Measurements from ENCODE around the gene NFATC1.

The NFATC1 gene

GRCh38 chr18:79488311-79489050 is 92.8 kb downstream of the NFATC1 start:
- DNase-seq (ENCODE audit: low read depth, low spot score) = no peak
- Histone ChIP-seq H3K4me3 (ENCODE audit: insufficient read length, low read depth) (no peak overlapping the region), H3K36me3 (ENCODE audit: insufficient read depth, insufficient read length, low read length) (peaks cover 23% of the 10 kb centered on the region), H3K9ac (ENCODE audit: insufficient read length, low read depth) (peak overlapping the region; percentile 32), H3K27me3 (ENCODE audit: insufficient read depth, insufficient read length) (no peaks in the 10 kb centered on the region), H3K9me3 (ENCODE audit: insufficient read depth, low read length) (no peaks in the 10 kb centered on the region), H3K4me1 (ENCODE audit: insufficient read depth, insufficient read length) (peaks cover 17% of the 10 kb centered on the region)
- TF ChIP-seq YY1 (IDR thresholded peaks at IDR 0.05; ENCODE audit: insufficient read depth, insufficient read length) (no peak), ZNF274 (IDR thresholded peaks at IDR 0.05; ENCODE audit: low read depth, low read length) (no peak), SUZ12 (IDR thresholded peaks at IDR 0.05; ENCODE audit: extremely low read depth, insufficient read depth, insufficient read length) (no peak)

- peaks cover 10% of the 10 kb centered on the region for H3K4me1 ChIP-seq (ENCODE audit: insufficient read depth, insufficient read length)
Measured at GRCh38 chr18:79489051-79489898, 93.5 kb downstream of the NFATC1 start.

GRCh38 chr18:79489899-79490625 is 94.3 kb downstream of the NFATC1 start:
- H3K36me3 ChIP-seq (ENCODE audit: insufficient read depth, insufficient read length, low read length) = peaks cover 26% of the 10 kb centered on the region
- H3K4me1 ChIP-seq (ENCODE audit: insufficient read depth, insufficient read length) = peaks cover 2% of the 10 kb centered on the region
- TF ChIP-seq YY1 (IDR thresholded peaks at IDR 0.05; ENCODE audit: insufficient read depth, insufficient read length) (no peak), ZNF274 (IDR thresholded peaks at IDR 0.05; ENCODE audit: low read depth, low read length) (no peak), SUZ12 (IDR thresholded peaks at IDR 0.05; ENCODE audit: extremely low read depth, insufficient read depth, insufficient read length) (no peak)
- H3K9ac ChIP-seq (ENCODE audit: insufficient read length, low read depth) = no peak overlapping the region
- no peak overlapping the region for H3K4me3 ChIP-seq (ENCODE audit: insufficient read length, low read depth)
- no peak for DNase-seq (ENCODE audit: low read depth, low spot score)
- H3K9me3 ChIP-seq (ENCODE audit: insufficient read depth, low read length) = no peaks in the 10 kb centered on the region
- no peaks in the 10 kb centered on the region for H3K27me3 ChIP-seq (ENCODE audit: insufficient read depth, insufficient read length)

More at GRCh38 chr18:79489051-79489898, 93.5 kb downstream of the NFATC1 start:
- H3K9me3 ChIP-seq (ENCODE audit: insufficient read depth, low read length) = no peaks in the 10 kb centered on the region
- no peak for DNase-seq (ENCODE audit: low read depth, low spot score)
- H3K36me3 ChIP-seq (ENCODE audit: insufficient read depth, insufficient read length, low read length) = peaks cover 26% of the 10 kb centered on the region
- no peaks in the 10 kb centered on the region for H3K27me3 ChIP-seq (ENCODE audit: insufficient read depth, insufficient read length)
- no peak overlapping the region for H3K9ac ChIP-seq (ENCODE audit: insufficient read length, low read depth)
- no peak overlapping the region for H3K4me3 ChIP-seq (ENCODE audit: insufficient read length, low read depth)
- TF ChIP-seq ZNF274 (IDR thresholded peaks at IDR 0.05; ENCODE audit: low read depth, low read length) = no peak
- no peak for TF ChIP-seq YY1 (IDR thresholded peaks at IDR 0.05; ENCODE audit: insufficient read depth, insufficient read length)
- no peak for TF ChIP-seq SUZ12 (IDR thresholded peaks at IDR 0.05; ENCODE audit: extremely low read depth, insufficient read depth, insufficient read length)

- no peak overlapping the region for H3K4me3 ChIP-seq (ENCODE audit: insufficient read length, low read depth)
- no peaks in the 10 kb centered on the region for H3K27me3 ChIP-seq (ENCODE audit: insufficient read depth, insufficient read length)
- no peak for TF ChIP-seq ZNF274 (IDR thresholded peaks at IDR 0.05; ENCODE audit: low read depth, low read length)
- no peak for TF ChIP-seq YY1 (IDR thresholded peaks at IDR 0.05; ENCODE audit: insufficient read depth, insufficient read length)
- TF ChIP-seq SUZ12 (IDR thresholded peaks at IDR 0.05; ENCODE audit: extremely low read depth, insufficient read depth, insufficient read length) = no peak
- peaks cover 26% of the 10 kb centered on the region for H3K36me3 ChIP-seq (ENCODE audit: insufficient read depth, insufficient read length, low read length)
- no peak for DNase-seq (ENCODE audit: low read depth, low spot score)
- H3K9ac ChIP-seq (ENCODE audit: insufficient read length, low read depth) = no peak overlapping the region
- H3K9me3 ChIP-seq (ENCODE audit: insufficient read depth, low read length) = no peaks in the 10 kb centered on the region
- H3K4me1 ChIP-seq (ENCODE audit: insufficient read depth, insufficient read length) = no peaks in the 10 kb centered on the region
Measured at GRCh38 chr18:79490626-79491041, 94.9 kb downstream of the NFATC1 start.

GRCh38 chr18:79491081-79491551 is 95.4 kb downstream of the NFATC1 start:
- H3K4me3 ChIP-seq (ENCODE audit: insufficient read length, low read depth) = no peak overlapping the region
- no peak for DNase-seq (ENCODE audit: low read depth, low spot score)
- H3K9ac ChIP-seq (ENCODE audit: insufficient read length, low read depth) = no peak overlapping the region
- H3K4me1 ChIP-seq (ENCODE audit: insufficient read depth, insufficient read length) = no peaks in the 10 kb centered on the region
- no peaks in the 10 kb centered on the region for H3K9me3 ChIP-seq (ENCODE audit: insufficient read depth, low read length)
- H3K36me3 ChIP-seq (ENCODE audit: insufficient read depth, insufficient read length, low read length) = peaks cover 26% of the 10 kb centered on the region
- no peak for TF ChIP-seq ZNF274 (IDR thresholded peaks at IDR 0.05; ENCODE audit: low read depth, low read length)
- TF ChIP-seq YY1 (IDR thresholded peaks at IDR 0.05; ENCODE audit: insufficient read depth, insufficient read length) = no peak
- TF ChIP-seq SUZ12 (IDR thresholded peaks at IDR 0.05; ENCODE audit: extremely low read depth, insufficient read depth, insufficient read length) = no peak
- H3K27me3 ChIP-seq (ENCODE audit: insufficient read depth, insufficient read length) = no peaks in the 10 kb centered on the region

GRCh38 chr18:79493211-79493800 is 97.6 kb downstream of the NFATC1 start:
- Histone ChIP-seq H3K27me3 (ENCODE audit: insufficient read depth, insufficient read length) (no peaks in the 10 kb centered on the region), H3K4me1 (ENCODE audit: insufficient read depth, insufficient read length) (no peaks in the 10 kb centered on the region), H3K9me3 (ENCODE audit: insufficient read depth, low read length) (peaks cover 7% of the 10 kb centered on the region), H3K4me3 (ENCODE audit: insufficient read length, low read depth) (no peak overlapping the region), H3K9ac (ENCODE audit: insufficient read length, low read depth) (no peak overlapping the region), H3K36me3 (ENCODE audit: insufficient read depth, insufficient read length, low read length) (peaks cover 6% of the 10 kb centered on the region)
- no peak for DNase-seq (ENCODE audit: low read depth, low spot score)
- TF ChIP-seq ZNF274 (IDR thresholded peaks at IDR 0.05; ENCODE audit: low read depth, low read length) (no peak), YY1 (IDR thresholded peaks at IDR 0.05; ENCODE audit: insufficient read depth, insufficient read length) (no peak), SUZ12 (IDR thresholded peaks at IDR 0.05; ENCODE audit: extremely low read depth, insufficient read depth, insufficient read length) (no peak)

All from NT2/D1 (cell line).